Measurements from ENCODE around the gene PPIL1. TPM values are rescaled to one million over a fixed set of nuclear protein-coding genes. Genes with fewer than 3 reads are reported as not detected.
A peak's percentile ranks its signal among the peaks of the same experiment; 100 is the strongest.

PPIL1 gene
- polyA plus RNA-seq, 1 donor from 2014 or later: 104 TPM

DNA sequence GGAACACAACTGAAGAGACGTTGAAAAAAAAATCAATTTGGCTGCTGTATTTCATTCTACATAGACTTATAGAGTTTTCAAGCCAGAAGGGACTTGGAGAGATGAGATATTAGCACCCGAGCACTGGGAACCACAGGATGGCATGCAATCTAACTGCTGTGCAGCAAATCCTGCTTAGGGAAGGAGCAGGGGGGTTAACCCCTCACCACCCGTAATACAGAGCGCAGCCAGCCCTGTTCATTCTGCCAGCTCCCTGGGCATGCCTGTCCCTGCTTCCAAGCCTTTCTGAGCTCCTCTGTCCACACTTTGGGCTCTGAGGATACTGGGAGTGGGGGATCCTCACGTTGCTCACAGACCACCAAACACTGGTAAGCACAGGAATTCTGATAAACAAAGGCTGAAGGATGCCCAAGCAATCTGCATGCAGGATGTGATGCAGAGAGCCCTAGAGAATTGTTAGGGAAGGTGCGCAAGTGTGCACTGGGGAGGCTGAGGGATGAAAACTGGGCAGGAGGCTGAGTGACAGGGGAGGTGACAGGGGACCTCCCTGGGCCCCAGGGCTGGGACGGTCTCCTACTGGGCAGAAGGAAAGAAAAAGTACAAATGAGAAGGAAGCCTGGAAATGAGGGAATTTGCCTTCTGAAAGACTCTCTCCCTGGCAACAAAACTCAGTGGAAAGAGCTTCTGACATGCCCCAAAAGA is 69.4 kb downstream of the PPIL1 start:
- H3K9ac ChIP-seq (ENCODE audit: low read length): peak overlapping the region; percentile 57
- no peaks in the 10 kb centered on the region for H3K27me3 ChIP-seq (ENCODE audit: insufficient read depth, low read depth, low read length)
- no peaks in the 10 kb centered on the region for H3K79me2 ChIP-seq (replicated peaks; ENCODE audit: insufficient read depth, low read length)
- H3K9me3 ChIP-seq (ENCODE audit: low read length): no peaks in the 10 kb centered on the region
- TF ChIP-seq, protein P1, sequence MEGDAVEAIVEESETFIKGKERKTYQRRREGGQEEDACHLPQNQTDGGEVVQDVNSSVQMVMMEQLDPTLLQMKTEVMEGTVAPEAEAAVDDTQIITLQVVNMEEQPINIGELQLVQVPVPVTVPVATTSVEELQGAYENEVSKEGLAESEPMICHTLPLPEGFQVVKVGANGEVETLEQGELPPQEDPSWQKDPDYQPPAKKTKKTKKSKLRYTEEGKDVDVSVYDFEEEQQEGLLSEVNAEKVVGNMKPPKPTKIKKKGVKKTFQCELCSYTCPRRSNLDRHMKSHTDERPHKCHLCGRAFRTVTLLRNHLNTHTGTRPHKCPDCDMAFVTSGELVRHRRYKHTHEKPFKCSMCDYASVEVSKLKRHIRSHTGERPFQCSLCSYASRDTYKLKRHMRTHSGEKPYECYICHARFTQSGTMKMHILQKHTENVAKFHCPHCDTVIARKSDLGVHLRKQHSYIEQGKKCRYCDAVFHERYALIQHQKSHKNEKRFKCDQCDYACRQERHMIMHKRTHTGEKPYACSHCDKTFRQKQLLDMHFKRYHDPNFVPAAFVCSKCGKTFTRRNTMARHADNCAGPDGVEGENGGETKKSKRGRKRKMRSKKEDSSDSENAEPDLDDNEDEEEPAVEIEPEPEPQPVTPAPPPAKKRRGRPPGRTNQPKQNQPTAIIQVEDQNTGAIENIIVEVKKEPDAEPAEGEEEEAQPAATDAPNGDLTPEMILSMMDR (IDR thresholded peaks at IDR 0.05; ENCODE audit: poor library complexity, severe bottlenecking): peak; percentile 17
- TF ChIP-seq EZH2 (IDR thresholded peaks at IDR 0.05; ENCODE audit: borderline replicate concordance, insufficient read depth, low read length, poor library complexity, severe bottlenecking): no peak
- H2AFZ ChIP-seq (ENCODE audit: low read depth, low read length): peak overlapping the region; percentile 6
- no peaks in the 10 kb centered on the region for H3K9me2 ChIP-seq (ENCODE audit: insufficient read depth, low read length)
- no peaks in the 10 kb centered on the region for H4K20me1 ChIP-seq (ENCODE audit: insufficient read depth)
- no peaks in the 10 kb centered on the region for H3F3A ChIP-seq (ENCODE audit: insufficient read depth, low read length, poor library complexity, severe bottlenecking)
- peak overlapping the region; percentile 88 for H3K27ac ChIP-seq (ENCODE audit: low read length)
- H3K36me3 ChIP-seq (ENCODE audit: insufficient read depth, low read length): no peaks in the 10 kb centered on the region
- H3K4me2 ChIP-seq (ENCODE audit: low read length): peak overlapping the region; percentile 58
- peak overlapping the region; percentile 53 for H3K4me3 ChIP-seq (ENCODE audit: low read length)

Other genes starting within 250 kb of the PPIL1 start
- 23.0 and 28.9 TPM in 2 replicates for gene CDKN1A, start 196.1 kb downstream of the PPIL1 start, polyA plus RNA-seq
- gene RAB44, start 177.0 kb downstream of the PPIL1 start, polyA plus RNA-seq: not detected in 2 replicates
- gene CPNE5, start 35.4 kb downstream of the PPIL1 start, polyA plus RNA-seq: 8.7 and 9.5 TPM in 2 replicates
- 24.6 and 27.8 TPM in 2 replicates for gene C6orf89, start 11.1 kb upstream of the PPIL1 start, polyA plus RNA-seq
- 0.56 TPM in 1 of 2 replicates, not detected in the other for gene PI16, start 79.9 kb upstream of the PPIL1 start, polyA plus RNA-seq
- 217 and 232 TPM in 2 replicates for gene MTCH1, start 111.4 kb upstream of the PPIL1 start, polyA plus RNA-seq
- gene FGD2, start 130.9 kb upstream of the PPIL1 start, polyA plus RNA-seq: not detected in 2 replicates

Data from neural cell (in vitro differentiated cells).